NCI-H1092 (cell line): Measurements from ENCODE around the gene PURB.
"Not testable (repeated sequence)": the region's sequence is repeated elsewhere in the genome, so short reads cannot be mapped to it uniquely, and the experiment has no call there.

Experiments
- DNase-seq: peaks from one replicate; lab custom pipeline; 2025; lab: John Stamatoyannopoulos, UW

PURB gene

DNA sequence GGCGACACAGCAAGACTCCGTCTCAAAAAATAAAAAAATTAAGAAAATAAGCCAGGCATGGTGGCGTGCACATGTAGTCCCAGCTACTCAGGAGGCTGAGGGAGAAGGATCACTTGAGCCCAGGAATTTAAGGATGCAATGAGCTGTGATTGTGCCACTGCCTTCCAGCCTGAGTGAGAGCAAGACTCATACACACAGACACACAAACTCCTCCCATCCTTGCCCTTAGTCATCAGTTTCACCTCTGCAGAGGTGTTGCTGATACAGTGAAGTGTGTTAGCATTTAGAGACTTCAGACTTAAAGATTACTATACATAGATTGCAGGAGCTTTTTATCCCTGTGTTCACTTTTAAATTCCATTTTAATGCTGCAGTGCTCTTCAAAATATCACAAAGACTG lies 31.9 kb downstream of the PURB start:
- no peak for DNase-seq

DNA sequence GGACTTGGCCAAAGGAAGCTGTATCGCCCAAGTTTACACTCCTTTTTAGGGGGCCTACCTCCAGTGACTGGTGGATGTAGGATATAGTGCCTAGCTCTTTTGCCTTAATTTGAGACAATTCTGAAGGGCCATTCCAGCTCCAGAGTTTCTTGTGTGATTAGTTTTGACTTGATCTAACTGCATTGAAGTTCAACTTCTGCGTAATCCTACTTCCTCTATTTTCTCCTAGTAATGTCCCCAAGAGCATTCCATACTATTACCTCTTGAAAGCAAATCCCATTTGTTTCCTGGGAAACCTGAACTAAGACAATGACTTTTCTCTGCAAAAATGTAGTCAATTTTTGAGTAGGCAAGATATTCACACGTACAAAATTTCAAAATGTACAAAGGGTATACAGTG lies 32.7 kb downstream of the PURB start:
- DNase-seq = no peak

DNA sequence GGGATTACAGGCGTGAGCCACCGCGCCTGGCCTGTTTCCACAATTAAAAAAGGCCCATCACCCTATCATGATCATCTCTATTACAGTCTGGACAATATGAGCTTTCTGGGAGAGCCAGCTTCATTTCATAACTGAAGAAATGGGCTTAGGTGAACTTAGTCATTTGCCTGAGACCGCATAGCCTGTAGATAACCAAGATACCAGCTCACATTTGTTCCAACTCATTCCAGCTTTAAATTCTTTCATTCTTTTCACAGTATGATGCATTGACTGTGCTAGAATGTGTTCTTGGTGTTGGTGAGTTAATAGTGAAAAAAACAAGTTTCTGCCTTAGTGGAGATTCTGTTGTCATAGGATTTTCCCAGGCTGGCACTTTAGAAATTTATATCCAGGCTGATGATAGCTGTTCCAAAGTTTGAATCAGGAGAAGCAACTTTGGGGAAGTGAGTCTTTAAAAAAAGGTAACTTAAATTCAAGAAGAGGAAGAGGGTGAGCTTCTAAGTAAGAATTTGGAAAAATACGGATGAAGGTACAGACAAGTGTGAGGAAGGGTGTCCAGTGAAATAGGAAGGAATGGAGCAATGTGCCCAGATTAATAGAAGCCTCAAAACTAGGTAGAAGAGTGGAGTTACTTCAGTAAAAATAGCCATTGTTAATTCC lies 35.3 kb downstream of the PURB start:
- no peak for DNase-seq

DNA sequence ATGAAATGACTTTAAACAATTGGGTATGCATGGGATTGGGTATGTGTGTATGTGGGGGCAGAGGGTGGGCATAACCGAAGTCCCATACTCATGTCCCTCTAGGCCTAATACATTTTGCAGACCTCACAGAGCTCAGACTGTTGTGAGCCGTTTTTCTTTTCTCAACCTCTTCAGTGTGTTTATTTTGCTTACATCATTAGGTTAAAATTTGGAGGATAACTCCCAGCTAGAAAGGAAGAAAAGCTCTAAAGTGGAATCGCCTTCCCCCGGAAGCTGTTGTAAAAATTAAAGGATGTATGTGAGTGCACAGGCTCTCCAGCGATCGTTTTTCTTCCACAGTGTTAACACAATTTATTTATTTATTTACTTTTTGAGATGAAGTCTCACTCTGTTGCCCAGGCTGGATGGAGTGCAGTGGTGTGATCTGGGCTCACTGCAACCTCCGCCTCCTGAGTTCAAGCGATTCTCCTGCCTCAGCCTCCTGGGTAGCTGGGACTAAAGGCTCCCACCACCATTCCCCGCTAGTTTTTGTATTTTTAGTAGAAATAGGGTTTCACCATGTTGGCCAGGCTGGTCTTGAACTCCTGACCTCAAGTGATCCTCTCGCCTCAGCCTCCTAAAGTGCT lies 36.0 kb downstream of the PURB start:
- no peak for DNase-seq

DNA sequence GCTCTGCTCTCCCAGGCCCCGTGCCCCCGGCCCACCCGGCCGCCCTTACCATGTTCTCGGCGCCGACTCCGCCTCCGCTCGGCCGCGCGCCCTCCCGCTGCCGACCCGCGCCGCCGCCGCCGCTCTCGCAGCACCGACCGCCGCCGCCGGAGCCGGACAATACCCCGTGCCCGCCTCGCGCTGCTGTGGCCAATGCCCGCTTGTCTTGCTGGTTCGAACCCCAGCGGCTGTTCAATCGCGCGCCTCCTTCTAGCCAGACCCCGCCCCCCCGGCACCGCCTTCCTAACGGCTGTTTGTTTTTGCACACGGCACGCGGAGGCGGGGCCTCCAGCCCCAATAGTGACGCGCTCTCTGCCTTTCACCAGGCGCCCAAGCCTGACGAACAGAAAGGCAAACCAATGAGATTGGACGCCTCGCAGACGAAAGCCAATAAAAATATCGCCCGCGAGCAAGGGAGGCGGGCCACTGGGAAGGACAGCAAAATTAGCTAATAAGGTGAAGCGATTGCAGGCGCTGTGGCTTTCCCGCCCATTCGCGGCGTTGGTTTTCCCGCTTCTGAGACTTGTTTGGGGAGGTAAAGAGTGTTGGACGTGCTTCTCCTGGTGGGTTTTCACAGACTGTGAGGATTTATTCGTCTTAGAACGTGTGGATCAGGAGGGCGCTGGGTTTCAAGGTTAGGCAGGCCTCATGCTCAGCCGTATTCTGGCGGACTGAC lies 37.3 kb downstream of the PURB start, which contains the start of gene H2AZ2:
H2AZ2 (minus strand) TSS at position 168 of the 715 bp plus-strand sequence; CDS start at position 52, 116 bp downstream.
- DNase-seq = peak; percentile 100

DNA sequence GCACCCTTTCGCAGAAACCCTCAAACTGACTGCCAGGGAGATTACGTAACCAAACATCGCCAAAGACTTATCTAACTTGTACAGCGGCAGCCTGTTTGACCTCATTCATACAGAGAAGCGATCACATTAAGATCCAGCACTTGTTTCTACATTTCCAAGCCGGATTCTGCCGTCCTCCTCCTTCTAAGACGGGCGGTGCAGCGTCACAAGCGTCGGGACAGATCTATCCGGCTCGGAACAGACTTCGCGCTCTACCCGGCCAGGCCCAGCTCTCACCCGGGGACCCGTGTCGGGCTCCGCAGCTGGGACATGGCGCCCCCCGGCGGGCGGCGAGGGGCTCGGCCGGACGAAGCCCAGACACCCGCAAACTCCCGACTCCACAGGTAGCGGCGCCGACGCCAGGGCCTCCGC lies 37.8 kb downstream of the PURB start:
- peak; percentile 87 for DNase-seq

DNA sequence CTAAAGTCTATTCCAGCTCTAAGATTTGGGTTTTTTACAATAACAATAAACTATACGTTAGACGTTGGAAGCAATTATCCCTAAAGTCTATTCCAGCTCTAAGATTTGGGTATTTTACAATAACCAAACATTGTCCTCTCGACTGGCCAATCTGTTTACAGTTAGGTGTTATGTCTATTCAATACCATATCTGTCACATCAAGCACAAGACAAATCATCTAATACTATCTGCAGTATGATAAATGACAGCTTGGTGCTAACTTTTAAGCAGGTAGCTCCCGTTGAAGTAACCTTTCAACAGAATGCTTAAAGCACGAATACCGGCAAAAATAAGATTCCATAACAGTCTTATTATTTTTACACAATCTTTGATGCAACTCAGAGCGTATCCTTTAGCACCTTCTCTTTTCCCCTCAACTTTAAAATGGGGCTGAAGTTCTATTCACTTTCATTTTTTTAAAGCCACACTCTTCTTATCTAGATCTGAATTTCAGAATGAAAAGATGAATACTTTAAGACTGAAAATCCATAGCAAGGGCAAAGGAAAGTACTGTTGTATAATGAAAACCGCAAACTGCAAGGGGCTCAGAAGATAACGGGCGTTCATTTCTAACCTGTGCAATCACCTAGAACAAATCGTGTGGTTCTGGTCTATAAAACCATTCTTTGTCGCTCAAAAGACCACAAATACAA lies 38.4 kb downstream of the PURB start:
- DNase-seq = no peak

DNA sequence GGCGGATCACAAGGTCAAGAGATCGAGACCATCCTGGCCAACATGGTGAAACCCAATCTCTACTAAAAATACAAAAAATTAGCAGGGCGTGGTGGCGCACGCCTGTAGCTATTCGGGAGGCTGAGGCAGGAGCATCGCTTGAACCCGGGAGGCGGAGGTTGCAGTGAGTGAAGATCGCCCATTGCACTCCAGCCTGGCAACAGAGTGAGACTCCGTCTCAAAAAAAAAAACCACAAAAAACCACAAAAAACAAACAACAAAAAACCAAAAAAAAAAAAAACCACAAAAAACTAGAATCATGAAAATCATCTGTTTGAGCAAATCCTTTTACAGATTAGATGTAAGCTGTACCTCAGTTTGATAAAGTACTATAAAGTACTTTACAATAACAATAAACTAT lies 38.9 kb downstream of the PURB start:
- DNase-seq = not testable (repeated sequence)

DNA sequence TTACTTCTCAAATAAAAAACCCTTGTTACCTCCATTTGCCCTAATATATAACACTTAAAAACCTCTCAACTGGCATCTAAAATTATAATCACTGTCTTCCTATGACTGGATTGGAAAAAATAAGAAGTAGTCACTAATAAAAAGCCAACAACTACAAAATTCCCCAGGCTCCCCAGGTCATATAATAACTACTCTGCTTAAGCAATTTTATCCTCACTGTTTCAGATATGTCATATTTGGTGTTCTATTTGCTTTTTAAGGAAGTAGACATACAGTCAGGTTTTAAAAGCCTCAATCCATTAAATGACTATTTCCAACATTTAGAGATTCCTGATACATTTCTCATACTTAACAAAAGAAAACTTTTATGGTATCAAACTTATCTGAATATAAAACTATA lies 39.9 kb downstream of the PURB start:
- no peak for DNase-seq

DNA sequence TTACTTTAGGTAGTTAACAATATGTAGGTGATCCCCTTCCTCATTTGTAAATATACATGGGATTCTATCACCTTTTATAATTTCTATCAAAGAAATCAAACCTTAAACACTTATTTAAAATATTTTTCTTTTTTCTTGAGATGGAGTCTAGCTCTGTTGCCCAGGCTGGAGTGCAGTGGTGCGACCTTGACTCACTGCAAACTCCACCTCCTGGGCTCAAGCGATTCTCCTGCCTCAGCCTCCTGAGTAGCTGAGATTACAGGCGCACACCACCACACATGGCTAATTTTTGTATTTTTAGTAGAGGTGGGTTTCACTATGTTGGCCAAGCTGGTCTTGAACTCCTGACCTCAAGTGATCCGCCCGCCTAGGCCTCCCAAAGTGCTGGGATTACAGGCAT lies 41.9 kb downstream of the PURB start:
- DNase-seq = not testable (repeated sequence)

DNA sequence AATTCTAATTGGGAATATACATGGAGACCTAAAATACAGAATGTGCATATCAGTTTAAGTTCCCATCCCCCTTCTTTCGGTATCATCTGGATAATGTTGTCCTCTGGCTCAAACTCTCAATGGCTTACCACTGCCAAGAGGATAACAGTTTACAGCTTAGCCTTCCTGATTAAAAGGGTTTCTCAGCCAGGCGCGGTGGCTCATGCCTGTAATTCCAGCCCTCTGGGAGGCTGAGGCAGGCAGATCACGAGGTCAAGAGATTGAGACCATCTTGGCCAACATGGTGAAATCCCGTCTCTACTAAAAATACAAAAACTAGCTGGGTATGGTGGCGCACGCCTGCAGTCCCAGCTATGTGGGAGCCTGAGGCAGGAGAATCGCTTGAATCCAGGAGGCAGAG lies 42.7 kb downstream of the PURB start:
- DNase-seq = not testable (repeated sequence)

DNA sequence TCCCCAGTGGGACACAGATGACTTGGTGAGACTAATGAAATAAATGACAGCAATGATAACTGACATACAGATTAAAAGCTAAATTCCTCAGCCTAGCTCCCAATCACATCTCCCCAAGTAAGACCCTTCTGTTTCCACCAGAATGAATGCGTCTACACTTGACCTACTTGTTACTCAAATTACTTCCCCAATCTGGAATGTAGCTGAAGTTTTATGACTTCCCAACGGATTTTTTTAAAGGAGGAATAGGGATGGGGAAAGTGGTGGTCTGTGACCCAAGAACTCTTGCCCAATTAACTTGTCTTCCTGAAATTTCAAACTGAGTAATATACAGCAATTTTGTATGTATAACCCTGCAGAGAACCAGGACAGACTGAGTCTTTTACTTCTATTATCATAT lies 46.6 kb downstream of the PURB start:
- no peak for DNase-seq

DNA sequence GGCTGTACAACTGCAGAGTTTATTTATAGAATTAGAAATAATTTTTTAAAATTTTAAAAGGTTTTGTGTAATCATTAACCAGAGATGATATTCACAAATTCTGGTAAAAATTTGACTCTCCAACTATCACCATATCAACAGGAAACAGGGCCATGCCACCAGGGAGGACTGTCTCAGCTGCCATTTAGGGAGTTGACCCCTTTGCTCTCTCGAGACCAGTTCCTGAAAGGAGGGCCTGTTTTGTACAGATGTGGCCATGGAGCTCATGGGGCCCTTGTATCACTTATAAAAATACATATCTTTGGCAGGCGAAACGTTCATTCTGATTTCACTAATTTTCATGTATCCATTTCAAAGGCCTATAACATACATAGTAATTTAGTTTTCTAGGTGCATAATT lies 57.8 kb downstream of the PURB start:
- DNase-seq = no peak
